HCT116 (cell line): Measurements from ENCODE around the gene CPM. TPM values are rescaled to one million over a fixed set of nuclear protein-coding genes. Genes with fewer than 3 reads are reported as not detected.
"Not testable (repeated sequence)": the region's sequence is repeated elsewhere in the genome, so short reads cannot be mapped to it uniquely, and the experiment has no call there.

ENCODE experiments used
- ATAC-seq: fragments of 200-7000 bp; cut with Tn5 transposase; 2 replicates; pipeline ENCODE4 v1.9.1; 2020; ENCODE audit warnings: mild to moderate bottlenecking, moderate library complexity
- BruUV-seq: library from RNA; stranded (reverse); fragments of 400-500 nt; replicated peaks from 2 replicates; lab custom pipeline; 2021; lab: Mats Ljungman, UMichigan
- CTCF ChIA-PET: fragments of 300-600 bp; sonication (Branson Sonifier 250); formaldehyde crosslinking; loops from one replicate; lab custom pipeline; 2021; ENCODE audit warnings: antibody characterized with exemption; lab: Charles Lee
- POLR2A ChIA-PET: fragments of 300-600, 350-600 bp; sonication (Branson Sonifier 250); formaldehyde crosslinking; loops from one replicate; lab custom pipeline; 2021; ENCODE audit warnings: antibody characterized with exemption; lab: Charles Lee
- RAD21 ChIA-PET, 2 experiments: fragments of 300-600 bp; sonication (Branson Sonifier 250); formaldehyde crosslinking; loops; one replicate each; lab custom pipeline; 2023; ENCODE audit warnings: low total read pairs in 2 of 2; ENCODE audit not compliant: uncharacterized antibody in 2 of 2, unreplicated experiment in 2 of 2, low non-redundant PET in 1 of 2; lab: Charles Lee
- DNase-seq: peaks from one replicate; pipeline ENCODE4 v3.0.0-alpha.2; 2010; ENCODE audit warnings: low read depth, low spot score
- H2AFZ ChIP-seq: fragments of 200-600 bp; shearing (Covaris generic), sonication (generic); 2 replicates; pipeline ENCODE4 v1.6.1; 2017; ENCODE audit warnings: low read depth, mixed run types, mixed read lengths, antibody characterized with exemption, low read length; ENCODE audit not compliant: poor library complexity, severe bottlenecking
- H3K27ac ChIP-seq: 2 replicates; pipeline ENCODE4 v1.5.1; 2012; ENCODE audit warnings: low read depth, low read length
- H3K27me3 ChIP-seq: fragments of 200-600 bp; sonication (generic); 2 replicates; pipeline ENCODE4 v1.6.1; 2016; ENCODE audit warnings: mixed run types, low read length, mixed read lengths; ENCODE audit not compliant: insufficient read depth
- H3K36me3 ChIP-seq, 2 experiments: fragments of 200-500 bp in 1 of 2; fragments of 200-600 bp in 1 of 2; sonication (Bioruptor generic) in 1 of 2; sonication (generic) in 1 of 2; 2 replicates each; pipeline versions ENCODE4 v1.5.1 to v1.6.1; 2014 to 2016; ENCODE audit warnings: low read length in 2 of 2, inconsistent platforms in 1 of 2, mixed read lengths in 1 of 2, mixed run types in 1 of 2; ENCODE audit not compliant: insufficient read depth in 2 of 2, control insufficient read depth in 1 of 2
- H3K4me1 ChIP-seq, 2 experiments: fragments of 200-600 bp in 1 of 2; sonication (generic) in 1 of 2; 2 replicates each; pipeline versions ENCODE4 v1.5.1 to v1.6.1; 2012 to 2017; ENCODE audit warnings: low read length in 2 of 2, inconsistent platforms in 1 of 2, mild to moderate bottlenecking in 1 of 2, mixed read lengths in 1 of 2, mixed run types in 1 of 2, moderate library complexity in 1 of 2; ENCODE audit not compliant: insufficient read depth in 2 of 2, control insufficient read depth in 1 of 2
- H3K4me2 ChIP-seq: fragments of 200-600 bp; sonication (generic); 2 replicates; pipeline ENCODE4 v1.6.1; 2017; ENCODE audit warnings: mixed run types, low read length, mixed read lengths
- H3K4me3 ChIP-seq, 2 experiments: fragments of 200-600 bp in 1 of 2; sonication (generic) in 1 of 2; replicated peaks in 1 of 2; 2 replicates each; pipeline ENCODE4 v1.5.1; 2011 to 2016; ENCODE audit warnings: low read length in 2 of 2, control low read depth in 1 of 2, low read depth in 1 of 2, mild to moderate bottlenecking in 1 of 2, mixed read lengths in 1 of 2, mixed run types in 1 of 2
- H3K79me2 ChIP-seq: fragments of 200-600 bp; sonication (generic); 2 replicates; pipeline ENCODE4 v1.6.1; 2017; ENCODE audit warnings: mild to moderate bottlenecking, mixed run types, low read length, moderate library complexity, mixed read lengths; ENCODE audit not compliant: insufficient read depth
- H3K9ac ChIP-seq: fragments of 200-600 bp; sonication (generic); 2 replicates; pipeline ENCODE4 v1.6.1; 2016; ENCODE audit warnings: low read length, mixed read lengths
- H3K9me2 ChIP-seq: fragments of 200-600 bp; sonication (generic), shearing (Covaris generic); 2 replicates; pipeline ENCODE4 v1.6.1; 2017; ENCODE audit warnings: mixed run types, mild to moderate bottlenecking, moderate library complexity; ENCODE audit not compliant: insufficient read depth
- H3K9me3 ChIP-seq, 2 experiments: fragments of 200-500 bp in 1 of 2; fragments of 200-600 bp in 1 of 2; sonication (Bioruptor generic) in 1 of 2; sonication (generic) in 1 of 2; 2 replicates each; pipeline ENCODE4 v1.6.1; 2014 to 2017; ENCODE audit warnings: low read length in 2 of 2, mixed read lengths in 2 of 2, inconsistent platforms in 1 of 2, low read depth in 1 of 2, mild to moderate bottlenecking in 1 of 2, mixed run types in 1 of 2, moderate library complexity in 1 of 2; ENCODE audit not compliant: control insufficient read depth in 1 of 2, insufficient read depth in 1 of 2
- H4K20me1 ChIP-seq: fragments of 200-600 bp; sonication (generic), shearing (Covaris generic); 2 replicates; pipeline ENCODE4 v1.6.1; 2017; ENCODE audit warnings: mixed run types, mild to moderate bottlenecking, moderate library complexity; ENCODE audit not compliant: insufficient read depth
- JUND ChIP-seq: IDR thresholded peaks from 2 replicates; pipeline ENCODE4 v1.6.1; 2012
- POLR2AphosphoS5 ChIP-seq: IDR thresholded peaks from 2 replicates; pipeline ENCODE4 v1.6.1; 2011; ENCODE audit warnings: mild to moderate bottlenecking, low read depth, low read length, moderate library complexity
- intact Hi-C: fragments of 100-400 bp; cut with micrococcal nuclease; formaldehyde crosslinking; loops from 2 replicates; pipeline ENCODE4 v1.10.0; 2022
- total RNA-seq: library from RNA; stranded (reverse); gene quantifications from one replicate; pipeline ENCODE4 v1.2.1, GENCODE V29; 2021; ENCODE audit not compliant: unreplicated experiment

The CPM gene
- total RNA-seq, 1 experiment from 2014 or later: 5.3 TPM

DNA sequence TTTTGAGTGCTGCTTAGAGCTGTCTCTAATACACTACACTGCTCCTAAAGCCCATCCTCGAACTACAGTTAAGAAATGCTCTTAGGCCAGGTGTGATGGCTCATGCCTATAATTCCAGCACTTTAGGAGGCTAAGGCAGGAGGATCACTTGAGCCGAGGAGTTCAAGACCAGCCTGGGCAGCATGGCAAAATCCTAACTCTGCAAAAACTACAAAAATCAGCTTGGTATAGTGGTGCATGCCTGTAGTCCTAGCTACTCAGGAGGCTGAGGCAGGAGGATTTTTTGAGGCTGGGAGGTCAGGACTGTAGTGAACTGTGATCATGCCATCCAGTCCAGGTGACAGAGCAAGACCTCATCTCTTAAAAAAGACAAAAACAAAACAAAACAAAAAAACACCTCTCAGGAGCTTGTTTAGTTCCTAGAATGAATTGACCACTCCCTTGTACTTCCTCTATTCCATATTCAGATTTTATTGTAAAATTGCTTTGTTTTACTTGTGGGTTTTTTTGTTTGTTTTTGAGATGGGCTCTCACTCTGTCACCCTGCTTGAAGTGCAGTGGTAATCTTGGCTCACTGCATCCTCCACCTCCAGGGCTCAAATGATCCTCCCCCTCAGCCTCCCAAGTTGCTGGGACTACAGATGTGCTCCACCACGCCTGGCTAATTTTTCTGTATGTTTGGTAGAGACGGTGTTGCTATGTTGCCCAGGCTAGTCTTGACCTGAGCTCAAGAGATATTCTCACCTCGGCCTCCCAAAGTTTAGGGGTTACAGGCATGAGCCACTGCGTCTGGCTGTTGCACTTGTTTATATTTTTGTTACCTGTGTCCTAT is 111.4 kb downstream of the CPM start:
- CTCF ChIA-PET: interaction anchor here (1.3 to 1.6 kb wide), 2 partner anchors 8 to 9 kb away, joined by 4 to 5 read pairs; no protein-coding TSS in a partner anchor
- TF ChIP-seq POLR2AphosphoS5 (0 out of 2 replicates have a peak, but pooled peaks have one; percentile 12), JUND (no peak)
- Histone ChIP-seq H3K4me3 (no peak overlapping the region), H3K9me2 (no peaks in the 10 kb centered on the region), H4K20me1 (peaks cover 9% of the 10 kb centered on the region; the same call in 1 of the 2 replicates), H3K9ac (no peak overlapping the region), H2AFZ (no peak overlapping the region), H3K9me3 (no peaks in the 10 kb centered on the region), H3K27ac (no peak overlapping the region), H3K4me2 (no peak overlapping the region), H3K79me2 (peaks cover 85% of the 10 kb centered on the region), H3K36me3 (peaks cover 55 to 78% of the 10 kb centered on the region in 2 experiments), H3K4me1 (no peaks in the 10 kb centered on the region), H3K27me3 (no peaks in the 10 kb centered on the region)
- POLR2A ChIA-PET: no interaction called here
- BruUV-seq: no TSS peak
- intact Hi-C loops: no loop called here
- RAD21 ChIA-PET: no interaction called here
- no peak; the same call in 1 of the 2 replicates for ATAC-seq
- no peak for DNase-seq

DNA sequence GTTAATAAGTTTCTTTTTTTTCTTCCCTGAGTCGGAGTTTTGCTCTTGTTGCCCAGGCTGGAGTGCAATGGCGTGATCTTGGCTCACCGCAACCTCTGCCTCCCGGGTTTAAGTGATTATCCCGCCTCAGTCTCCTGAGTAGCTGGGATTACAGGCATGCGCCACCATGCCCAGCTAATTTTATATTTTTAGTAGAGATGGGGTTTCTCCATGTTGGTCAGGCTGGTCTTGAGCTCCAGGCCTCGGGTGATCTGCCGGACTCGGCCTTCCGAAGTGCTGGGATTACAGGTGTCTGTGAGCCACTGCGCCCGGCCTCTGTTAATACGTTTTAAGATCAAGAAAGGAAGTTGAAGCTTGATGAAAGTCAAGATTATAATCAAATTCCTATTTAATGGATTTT is 113.5 kb downstream of the CPM start:
- CTCF ChIA-PET: interaction anchor here (1.1 to 2.1 kb wide), 2 partner anchors 11 to 12 kb away, joined by 4 to 11 read pairs; partner anchors contain the start of gene MDM2
- H3K9me2 ChIP-seq, ATAC-seq, H3K4me3 ChIP-seq, H3K9me3 ChIP-seq, H3K9ac ChIP-seq, BruUV-seq, H2AFZ ChIP-seq, intact Hi-C loops, H3K27ac ChIP-seq, RAD21 ChIA-PET, DNase-seq, H3K4me2 ChIP-seq, H3K27me3 ChIP-seq, H3K4me1 ChIP-seq, H4K20me1 ChIP-seq: not testable (repeated sequence)
- POLR2A ChIA-PET: interaction anchor here (1.3 kb wide), 1 partner anchor 11 kb away, joined by 4 read pairs; the partner anchor contains the start of gene MDM2
- Histone ChIP-seq H3K36me3 (peaks cover 51 to 73% of the 10 kb centered on the region in 2 experiments), H3K79me2 (peaks cover 95% of the 10 kb centered on the region)
